HG03280 (cell line): Measurements from ENCODE around the gene EDA2R.

ENCODE experiments used
- ATAC-seq: cut with Tn5 transposase; IDR thresholded peaks from one replicate; pipeline ENCODE4 v1.9.1; 2021; ENCODE audit warnings: mild to moderate bottlenecking, moderate library complexity; ENCODE audit not compliant: unreplicated experiment

Gene EDA2R, protein sequence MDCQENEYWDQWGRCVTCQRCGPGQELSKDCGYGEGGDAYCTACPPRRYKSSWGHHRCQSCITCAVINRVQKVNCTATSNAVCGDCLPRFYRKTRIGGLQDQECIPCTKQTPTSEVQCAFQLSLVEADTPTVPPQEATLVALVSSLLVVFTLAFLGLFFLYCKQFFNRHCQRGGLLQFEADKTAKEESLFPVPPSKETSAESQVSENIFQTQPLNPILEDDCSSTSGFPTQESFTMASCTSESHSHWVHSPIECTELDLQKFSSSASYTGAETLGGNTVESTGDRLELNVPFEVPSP

GRCh38 chrX:66638591-66639500 lies at the start of gene EDA2R:
TSS of gene EDA2R (minus strand) at chrX:66639078. CDS start at chrX:66616020, 23,058 bp downstream.
- ATAC-seq, result peak; percentile 95

GRCh38 chrX:66684196-66684595 lies 45.3 kb upstream of the EDA2R start:
- ATAC-seq, result no peak

- no peak for ATAC-seq
Measured at GRCh38 chrX:66680451-66680850, 41.6 kb upstream of the EDA2R start.

DNA sequence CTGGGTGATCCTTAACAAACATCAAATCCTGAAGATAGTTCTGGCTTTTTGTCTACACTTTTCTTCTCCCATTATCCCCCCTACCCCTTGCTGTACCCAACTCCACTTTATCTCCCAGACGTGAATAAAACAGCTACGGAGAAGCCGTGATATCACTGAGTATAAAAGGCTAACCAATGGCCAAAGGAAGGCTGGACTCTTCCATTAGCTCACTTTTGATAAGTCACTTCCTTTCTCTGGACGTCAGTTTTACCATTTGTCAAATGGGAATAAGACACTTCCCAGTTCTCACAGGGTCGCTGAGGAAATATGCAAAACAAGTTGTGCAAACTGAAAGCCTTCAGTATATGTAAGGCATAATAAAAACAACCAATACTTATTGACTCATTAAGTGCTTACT lies 38.6 kb upstream of the EDA2R start:
- ATAC-seq, result no peak

- ATAC-seq, result no peak
Measured at GRCh38 chrX:66676990-66677389, 38.1 kb upstream of the EDA2R start.

GRCh38 chrX:66676413-66676812 lies 37.5 kb upstream of the EDA2R start:
- ATAC-seq, result no peak

GRCh38 chrX:66675541-66675940 lies 36.7 kb upstream of the EDA2R start:
- ATAC-seq, result no peak

DNA sequence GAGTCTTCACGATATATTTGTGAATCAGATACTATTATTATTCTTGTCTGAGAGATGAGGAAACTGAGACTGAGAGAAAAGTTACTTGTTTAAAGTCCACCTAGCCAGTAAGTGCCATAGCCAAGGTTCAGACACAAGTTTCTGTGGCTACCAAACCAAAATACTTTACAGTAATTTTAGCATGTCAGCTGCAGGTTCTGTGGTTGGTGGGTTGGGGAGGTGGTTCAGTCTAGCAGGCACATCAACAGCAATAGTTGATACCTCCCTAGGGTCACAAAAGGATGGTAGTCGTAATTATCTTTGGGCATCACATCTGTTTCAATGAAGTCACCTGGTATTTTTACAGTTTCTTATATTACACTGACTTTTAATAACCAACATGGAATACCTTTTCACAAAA lies 35.6 kb upstream of the EDA2R start:
- ATAC-seq, result no peak

DNA sequence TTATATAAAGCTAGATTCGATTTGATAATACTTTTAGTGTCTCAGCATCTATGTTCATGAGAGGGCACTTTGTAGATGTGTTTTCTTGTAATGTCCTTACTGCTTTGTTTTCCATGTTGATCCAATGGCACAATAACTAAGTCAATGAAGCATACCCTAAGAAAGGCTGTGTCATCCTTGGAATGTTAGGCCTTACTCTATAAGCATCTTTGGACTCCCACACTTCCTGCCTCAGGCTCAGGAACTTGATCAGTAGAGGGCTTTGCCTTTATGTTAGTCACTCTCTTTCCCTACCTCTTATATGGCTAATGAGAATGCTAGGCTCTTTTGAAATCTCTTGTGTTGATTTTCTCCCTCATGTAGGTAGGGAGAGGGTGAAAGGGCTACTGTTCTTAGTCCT lies 33.2 kb upstream of the EDA2R start:
- ATAC-seq, result no peak

GRCh38 chrX:66654411-66654810 lies 15.5 kb upstream of the EDA2R start:
- ATAC-seq, result no peak

- no peak for ATAC-seq
Measured at GRCh38 chrX:66635360-66635759, 3.5 kb downstream of the EDA2R start.

DNA sequence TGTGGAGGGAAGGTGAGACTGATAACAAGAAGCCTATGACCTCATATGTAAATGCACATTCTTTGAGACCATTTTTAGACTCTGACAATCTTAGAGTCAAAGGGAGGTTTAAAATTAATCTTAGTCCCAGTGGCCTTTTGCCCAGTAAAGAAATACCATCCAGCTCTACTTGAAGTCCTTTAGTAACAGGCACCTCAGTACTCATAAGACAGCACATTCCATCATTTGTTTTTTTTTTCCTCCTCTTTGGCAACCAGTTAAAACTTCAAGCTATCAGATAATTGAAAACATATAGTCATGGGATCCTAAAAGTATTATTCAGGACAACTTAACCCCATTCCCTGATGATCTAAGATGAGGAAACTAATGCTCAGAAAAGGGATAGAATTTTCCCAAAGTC lies 4.6 kb downstream of the EDA2R start:
- ATAC-seq, result no peak

DNA sequence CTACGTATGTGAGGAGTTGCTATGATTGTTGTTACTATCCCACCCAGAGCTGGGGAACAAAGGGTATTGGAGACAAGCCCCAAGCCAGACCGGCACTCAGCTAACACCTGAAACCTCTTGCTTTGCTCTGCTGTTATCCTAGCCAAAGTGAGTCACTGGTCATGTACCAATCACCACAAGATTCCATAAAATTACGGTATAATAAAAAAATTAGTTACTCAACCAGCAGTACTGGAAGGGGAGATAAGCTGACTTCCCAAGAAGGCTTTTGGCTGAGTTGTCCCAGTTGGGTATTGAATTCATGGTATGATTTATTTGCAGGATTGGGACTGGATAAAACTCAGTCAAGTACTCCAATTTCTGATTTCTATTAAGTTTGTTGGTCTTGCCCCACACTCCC lies 5.3 kb downstream of the EDA2R start:
- no peak for ATAC-seq

- no peak for ATAC-seq
Measured at GRCh38 chrX:66632981-66633380, 5.9 kb downstream of the EDA2R start.

DNA sequence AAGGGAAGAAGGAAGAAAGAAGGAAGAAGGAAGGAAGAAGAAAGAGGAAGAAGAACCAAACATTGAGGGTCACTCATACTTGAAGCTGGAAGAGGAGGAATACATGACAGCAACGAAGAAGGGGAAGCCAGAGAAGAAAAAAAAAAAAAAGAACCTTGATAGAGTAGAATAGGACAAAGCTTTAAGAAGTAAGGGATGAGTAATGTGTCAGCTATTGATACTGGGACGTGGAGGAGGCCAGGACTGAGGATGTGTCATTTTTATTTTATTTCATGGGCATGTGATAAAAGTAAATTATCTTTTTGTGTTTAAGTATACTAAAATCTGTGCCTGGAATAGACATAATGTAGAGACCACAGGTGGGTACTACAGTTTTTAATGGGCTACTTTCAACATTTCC lies 6.4 kb downstream of the EDA2R start:
- no peak for ATAC-seq

DNA sequence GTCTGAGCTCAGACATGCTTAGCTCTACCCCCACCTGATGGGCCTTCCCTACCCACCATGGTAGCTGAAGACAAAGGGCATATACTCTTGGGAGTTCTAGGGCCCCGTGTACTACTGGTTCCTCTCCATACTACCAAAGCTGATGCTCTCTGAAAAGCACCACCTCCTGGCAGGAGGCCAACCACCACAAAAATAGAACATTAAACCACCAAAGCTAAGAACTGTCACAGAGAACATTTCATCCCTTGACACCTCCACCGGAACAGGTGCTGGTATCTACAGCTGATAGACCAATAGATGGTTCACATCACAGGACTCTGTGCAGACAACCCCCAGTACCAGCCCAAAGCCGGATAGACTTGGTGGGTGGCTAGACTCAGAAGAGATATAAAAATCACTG lies 13.4 kb downstream of the EDA2R start:
- no peak for ATAC-seq

- ATAC-seq, result no peak
Measured at GRCh38 chrX:66622209-66622608, 16.7 kb downstream of the EDA2R start.

DNA sequence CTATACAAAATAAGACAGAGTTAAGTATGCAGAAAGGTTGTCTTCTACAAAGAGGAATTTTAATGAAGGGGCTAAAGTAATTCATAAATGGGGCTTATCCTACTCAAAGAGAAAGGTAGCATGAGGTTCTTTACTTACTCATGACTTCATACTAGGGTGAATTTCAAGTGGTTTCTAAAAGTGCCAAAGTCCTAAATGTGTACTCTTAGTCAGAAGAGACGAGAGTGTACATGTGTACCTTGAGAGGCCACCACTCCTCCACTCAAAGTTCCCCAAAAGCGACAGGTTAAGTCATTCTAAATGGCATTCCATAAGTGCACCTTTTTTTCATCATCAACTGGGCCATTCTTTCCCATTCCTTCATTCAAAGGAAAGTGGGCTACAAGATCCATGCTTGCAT lies 21.9 kb downstream of the EDA2R start:
- ATAC-seq, result no peak

- ATAC-seq, result no peak
Measured at GRCh38 chrX:66602381-66602938, 36.4 kb downstream of the EDA2R start.

DNA sequence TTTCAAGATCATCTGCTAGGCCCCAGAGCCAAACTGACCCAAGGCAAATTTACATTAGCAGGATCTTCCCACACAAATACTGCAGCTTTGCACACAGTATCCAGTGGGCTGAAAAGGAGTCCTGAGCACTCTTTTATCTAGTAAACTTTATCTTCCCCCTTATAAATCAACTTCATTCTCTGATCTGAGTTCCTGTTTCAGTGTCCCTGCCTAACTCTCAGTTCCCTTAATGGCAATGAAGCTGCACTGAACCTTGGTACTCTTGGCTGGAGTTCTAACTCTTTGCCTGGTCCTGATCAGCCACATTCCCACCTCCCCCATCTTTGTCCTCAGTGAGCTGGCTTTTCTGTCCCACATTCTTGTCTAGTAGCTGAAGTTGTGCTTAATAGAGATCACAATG lies 37.4 kb downstream of the EDA2R start:
- ATAC-seq, result no peak

GRCh38 chrX:66579219-66579618 lies 59.7 kb downstream of the EDA2R start:
- no peak for ATAC-seq

DNA sequence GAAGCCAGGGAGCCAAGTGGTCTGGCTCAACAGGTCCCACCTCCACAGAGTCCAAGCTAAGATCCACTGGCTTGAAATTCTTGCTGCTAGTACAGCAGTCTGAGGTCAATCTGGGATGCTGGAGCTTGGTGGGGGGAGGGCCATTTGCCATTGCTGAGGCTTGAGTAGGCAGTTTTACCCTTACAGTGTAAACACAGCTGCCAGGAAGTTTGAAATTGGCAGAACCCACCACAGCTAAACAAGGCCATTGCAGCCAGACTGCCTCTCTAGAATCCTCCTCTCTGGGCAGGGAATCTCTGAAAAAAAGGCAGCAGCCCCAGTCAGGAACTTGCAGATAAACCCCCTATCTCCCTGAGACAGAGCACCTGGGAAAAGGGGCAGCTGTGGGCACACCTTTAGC lies 84.9 kb downstream of the EDA2R start:
- no peak for ATAC-seq
